CD4-positive, alpha-beta T cell (primary cell): Measurements from ENCODE around the gene ZNF200. TPM values are rescaled to one million over a fixed set of nuclear protein-coding genes. Genes with fewer than 3 reads are reported as not detected.
"Not testable (repeated sequence)": the region's sequence is repeated elsewhere in the genome, so short reads cannot be mapped to it uniquely, and the experiment has no call there.

Experiments used
- ATAC-seq: fragments of 200-7000 bp; cut with Tn5 transposase; one replicate; pipeline ENCODE4 v1.10.0; 2022; ENCODE audit warnings: mild to moderate bottlenecking; ENCODE audit not compliant: poor library complexity
- CTCF ChIA-PET: fragments of 350-600 bp; sonication (Branson Sonifier 250); formaldehyde crosslinking; loops from one replicate; lab custom pipeline; 2021; ENCODE audit warnings: antibody characterized with exemption, inconsistent platforms; lab: Charles Lee
- POLR2A ChIA-PET: fragments of 350-600 bp; sonication (Branson Sonifier 250); formaldehyde crosslinking; loops from one replicate; lab custom pipeline; 2021; ENCODE audit warnings: antibody characterized with exemption, inconsistent platforms; lab: Charles Lee
- DNase-seq, 14 experiments: peaks; one replicate each; pipeline ENCODE4 v3.0.0-alpha.2; 2013 to 2020; ENCODE audit warnings: mixed read lengths in 2 of 14
- H3K27ac ChIP-seq, 2 donors: one replicate each; pipeline versions ENCODE4 v1.5.1 to v1.7.0; 2013; ENCODE audit warnings: low read length in 2 of 2, low read depth in 1 of 2, mild to moderate bottlenecking in 1 of 2
- H3K27me3 ChIP-seq, 2 experiments: 1 replicate in 1 of 2; 2 replicates in 1 of 2; pipeline versions ENCODE4 v1.6.1 to v1.7.0; 2013; ENCODE audit warnings: low read length in 2 of 2, control low read depth in 1 of 2, mild to moderate bottlenecking in 1 of 2, moderate library complexity in 1 of 2; ENCODE audit not compliant: insufficient read depth in 2 of 2, control insufficient read depth in 1 of 2
- H3K36me3 ChIP-seq: one replicate; pipeline ENCODE4 v1.6.1; 2013; ENCODE audit warnings: low read length, control low read depth; ENCODE audit not compliant: insufficient read depth
- H3K4me1 ChIP-seq: one replicate; pipeline ENCODE4 v1.6.1; 2013; ENCODE audit warnings: low read length, control low read depth; ENCODE audit not compliant: insufficient read depth
- H3K4me3 ChIP-seq: one replicate; pipeline ENCODE4 v1.5.1; 2013; ENCODE audit warnings: mild to moderate bottlenecking, low read length, moderate library complexity
- H3K9me3 ChIP-seq, 2 experiments: 1 replicate in 1 of 2; 2 replicates in 1 of 2; pipeline versions ENCODE4 v1.6.1 to v1.7.0; 2013; ENCODE audit warnings: low read length in 2 of 2, mild to moderate bottlenecking in 2 of 2, control low read depth in 1 of 2, moderate library complexity in 1 of 2; ENCODE audit not compliant: control insufficient read depth in 1 of 2, insufficient read depth in 1 of 2
- H3K27ac Mint-ChIP-seq: one replicate; pipeline ENCODE4 v1.8.0; 2020; ENCODE audit warnings: mixed read lengths
- H3K27me3 Mint-ChIP-seq: one replicate; pipeline ENCODE4 v1.8.0; 2021; ENCODE audit warnings: mixed read lengths
- H3K36me3 Mint-ChIP-seq: one replicate; pipeline ENCODE4 v1.8.0; 2021; ENCODE audit warnings: low read depth, mixed read lengths
- H3K4me1 Mint-ChIP-seq: one replicate; pipeline ENCODE4 v1.8.0; 2021; ENCODE audit warnings: low read depth, mixed read lengths
- H3K4me3 Mint-ChIP-seq: one replicate; pipeline ENCODE4 v1.8.0; 2020; ENCODE audit warnings: mild to moderate bottlenecking, mixed read lengths
- H3K9me3 Mint-ChIP-seq: one replicate; pipeline ENCODE4 v1.8.0; 2020; ENCODE audit warnings: mixed read lengths
- intact Hi-C, 2 experiments: fragments of 100-400 bp; cut with DNase I in 1 of 2; cut with micrococcal nuclease in 1 of 2; formaldehyde crosslinking; loops; one replicate each; pipeline versions ENCODE4 v1.15.1 to v1.9.0; 2023 to 2025; cut with DNase I, micrococcal nuclease
- total RNA-seq, 174 experiments: library from RNA in 2 of 174; stranded (reverse) in 2 of 174; gene quantifications; one replicate each; pipeline ENCODE4 v1.2.3 and lab custom pipeline; 2021 to 2026
- TF ChIP-seq, protein P1 (sequence below): fragments of 200-600 bp; IDR thresholded peaks from one replicate; pipeline ENCODE4 v1.8.0; 2022; ENCODE audit warnings: antibody characterized with exemption, mild to moderate bottlenecking

The ZNF200 gene
- total RNA-seq, 2 experiments from 2014 or later: 7.0 to 7.2 TPM

DNA sequence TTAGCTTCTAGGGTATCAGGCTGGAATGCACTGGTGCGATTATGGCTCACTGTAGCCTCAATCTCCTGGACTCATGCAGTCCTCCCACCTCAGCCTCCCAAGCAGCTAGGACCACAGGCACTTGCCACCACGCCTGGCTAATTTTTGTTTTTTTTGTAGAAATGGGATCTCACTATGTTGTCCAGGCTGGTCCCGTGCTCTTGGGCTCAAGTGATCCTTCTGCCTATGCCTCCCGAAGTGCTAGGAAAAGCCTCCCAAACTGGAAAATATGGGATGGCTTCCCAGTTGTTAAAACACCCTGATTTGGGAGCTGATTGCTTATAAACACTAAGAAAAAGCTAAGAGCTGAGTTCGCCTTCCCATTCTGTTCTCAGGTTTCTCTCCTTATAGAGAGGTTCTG lies 41.7 kb upstream of the ZNF200 start:
- intact Hi-C loops: no loop called here
- Histone ChIP-seq H3K36me3 (no peaks in the 10 kb centered on the region), H3K27me3 (no peaks in the 10 kb centered on the region), H3K27ac (no peak overlapping the region), H3K4me3 (no peak overlapping the region), H3K4me1 (peaks cover 2% of the 10 kb centered on the region), H3K9me3 (peaks cover 0 to 10% of the 10 kb centered on the region in 2 experiments)
- H3K27ac Mint-ChIP-seq: no peak overlapping the region
- H3K4me3 Mint-ChIP-seq: no peak overlapping the region
- peaks cover 7% of the 10 kb centered on the region for H3K9me3 Mint-ChIP-seq
- ChIA-PET POLR2A (interaction anchor here (0.6 to 1.3 kb wide), 3 partner anchors 10 to 12 kb away, joined by 3 to 6 read pairs (median 5); no protein-coding TSS in a partner anchor), CTCF (interaction anchor here (0.7 to 1.2 kb wide), 2 partner anchors 9 to 98 kb away, joined by 4 to 5 read pairs; no protein-coding TSS in a partner anchor)
- no peaks in the 10 kb centered on the region for H3K27me3 Mint-ChIP-seq
- DNase-seq: no peak
- H3K4me1 Mint-ChIP-seq: no peaks in the 10 kb centered on the region
- TF ChIP-seq, protein P1, sequence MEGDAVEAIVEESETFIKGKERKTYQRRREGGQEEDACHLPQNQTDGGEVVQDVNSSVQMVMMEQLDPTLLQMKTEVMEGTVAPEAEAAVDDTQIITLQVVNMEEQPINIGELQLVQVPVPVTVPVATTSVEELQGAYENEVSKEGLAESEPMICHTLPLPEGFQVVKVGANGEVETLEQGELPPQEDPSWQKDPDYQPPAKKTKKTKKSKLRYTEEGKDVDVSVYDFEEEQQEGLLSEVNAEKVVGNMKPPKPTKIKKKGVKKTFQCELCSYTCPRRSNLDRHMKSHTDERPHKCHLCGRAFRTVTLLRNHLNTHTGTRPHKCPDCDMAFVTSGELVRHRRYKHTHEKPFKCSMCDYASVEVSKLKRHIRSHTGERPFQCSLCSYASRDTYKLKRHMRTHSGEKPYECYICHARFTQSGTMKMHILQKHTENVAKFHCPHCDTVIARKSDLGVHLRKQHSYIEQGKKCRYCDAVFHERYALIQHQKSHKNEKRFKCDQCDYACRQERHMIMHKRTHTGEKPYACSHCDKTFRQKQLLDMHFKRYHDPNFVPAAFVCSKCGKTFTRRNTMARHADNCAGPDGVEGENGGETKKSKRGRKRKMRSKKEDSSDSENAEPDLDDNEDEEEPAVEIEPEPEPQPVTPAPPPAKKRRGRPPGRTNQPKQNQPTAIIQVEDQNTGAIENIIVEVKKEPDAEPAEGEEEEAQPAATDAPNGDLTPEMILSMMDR: no peak
- H3K36me3 Mint-ChIP-seq: no peaks in the 10 kb centered on the region
- no peak for ATAC-seq

DNA sequence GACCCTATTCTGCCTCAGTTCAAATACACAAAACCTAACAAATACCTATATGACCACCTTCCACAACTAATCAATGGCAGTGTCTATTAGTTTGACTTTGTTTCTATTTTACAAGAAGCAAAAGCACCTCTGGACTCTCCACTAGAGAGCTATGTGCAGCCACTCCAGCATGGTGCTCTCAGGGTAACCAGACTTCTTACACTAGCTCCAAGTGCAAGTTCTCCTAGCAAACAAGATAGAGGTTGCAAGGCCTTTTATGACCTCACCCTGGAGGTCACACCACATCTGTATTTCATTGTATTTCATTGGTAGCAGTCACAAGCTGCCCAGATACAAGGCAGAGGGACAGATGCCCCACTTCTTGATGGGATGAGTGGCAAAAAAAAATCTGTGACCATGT lies 40.0 kb upstream of the ZNF200 start:
- no peaks in the 10 kb centered on the region for H3K4me1 ChIP-seq
- Mint-ChIP-seq H3K9me3 (peaks cover 7% of the 10 kb centered on the region), H3K4me3 (no peak overlapping the region), H3K36me3 (no peaks in the 10 kb centered on the region), H3K27me3 (no peaks in the 10 kb centered on the region), H3K4me1 (no peaks in the 10 kb centered on the region), H3K27ac (no peak overlapping the region)
- no peaks in the 10 kb centered on the region for H3K36me3 ChIP-seq
- peaks cover 0 to 10% of the 10 kb centered on the region in 2 experiments for H3K9me3 ChIP-seq
- no peaks in the 10 kb centered on the region for H3K27me3 ChIP-seq
- TF ChIP-seq, protein P1: no peak
- intact Hi-C loops: no loop called here
- H3K4me3 ChIP-seq: no peak overlapping the region
- no peak overlapping the region for H3K27ac ChIP-seq
- ATAC-seq: no peak
- DNase-seq: no peak
- POLR2A ChIA-PET: interaction anchor here (0.8 kb wide), 1 partner anchor 91 kb away, joined by 3 read pairs; no protein-coding TSS in a partner anchor
- CTCF ChIA-PET: no interaction called here

DNA sequence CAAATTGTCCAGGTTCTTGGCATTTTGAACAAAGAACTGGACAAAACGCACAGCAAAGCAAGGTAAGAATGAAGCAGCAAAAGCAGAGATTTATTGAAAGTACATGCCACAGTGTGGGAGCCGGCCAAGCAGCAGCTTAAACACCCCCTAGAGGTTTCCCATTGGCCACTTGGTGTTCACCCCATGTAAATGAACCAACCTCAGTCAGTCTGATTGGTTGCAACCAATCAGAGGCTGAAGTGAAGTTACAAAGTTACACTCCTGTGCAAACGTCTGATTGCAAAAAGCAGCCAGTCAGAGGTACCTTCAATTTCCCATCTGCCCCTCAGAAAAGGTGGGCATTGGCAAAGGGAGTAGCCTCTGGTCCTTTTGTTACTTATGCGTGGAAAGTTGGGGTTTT lies 39.5 kb upstream of the ZNF200 start:
- DNase-seq: no peak
- no peaks in the 10 kb centered on the region for H3K27me3 ChIP-seq
- no peak for ATAC-seq
- H3K27ac Mint-ChIP-seq: no peak overlapping the region
- H3K36me3 ChIP-seq: no peaks in the 10 kb centered on the region
- intact Hi-C loops: no loop called here
- H3K27ac ChIP-seq: no peak overlapping the region
- CTCF ChIA-PET: no interaction called here
- H3K4me1 Mint-ChIP-seq: no peaks in the 10 kb centered on the region
- H3K4me1 ChIP-seq: no peaks in the 10 kb centered on the region
- peaks cover 2% of the 10 kb centered on the region for H3K36me3 Mint-ChIP-seq
- peaks cover 7% of the 10 kb centered on the region for H3K9me3 Mint-ChIP-seq
- H3K27me3 Mint-ChIP-seq: no peaks in the 10 kb centered on the region
- POLR2A ChIA-PET: interaction anchor here (0.8 to 3.0 kb wide), 3 partner anchors 8 to 90 kb away, joined by 3 to 15 read pairs (median 4); no protein-coding TSS in a partner anchor
- H3K4me3 Mint-ChIP-seq: no peak overlapping the region
- TF ChIP-seq, protein P1: no peak
- H3K9me3 ChIP-seq: peaks cover 0 to 10% of the 10 kb centered on the region in 2 experiments
- no peak overlapping the region for H3K4me3 ChIP-seq

DNA sequence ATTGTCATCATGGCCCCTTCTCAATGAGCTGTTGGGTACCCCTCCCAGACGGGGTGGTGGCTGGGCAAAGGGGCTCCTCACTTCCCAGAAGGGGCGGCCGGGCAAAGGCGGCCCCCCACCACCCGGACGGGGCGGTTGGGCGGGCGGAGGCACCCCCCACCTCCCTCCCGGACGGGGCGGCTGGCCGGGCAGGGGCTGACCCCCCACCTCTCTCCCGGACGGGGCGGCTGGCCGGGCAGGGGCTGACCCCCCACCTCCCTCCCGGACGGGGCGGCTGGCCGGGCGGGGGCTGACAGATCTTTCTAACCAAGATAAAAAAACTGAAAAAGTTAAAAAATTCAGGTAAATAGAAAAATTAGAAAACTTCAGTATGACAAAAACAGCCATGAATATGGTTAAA lies 36.3 kb upstream of the ZNF200 start:
- H3K4me1 Mint-ChIP-seq, DNase-seq, H3K27ac ChIP-seq, CTCF ChIA-PET, H3K27me3 ChIP-seq, H3K4me3 Mint-ChIP-seq, H3K9me3 Mint-ChIP-seq, intact Hi-C loops, H3K27ac Mint-ChIP-seq, H3K4me3 ChIP-seq, ATAC-seq, H3K27me3 Mint-ChIP-seq, POLR2A ChIA-PET, H3K4me1 ChIP-seq: not testable (repeated sequence)
- H3K36me3 ChIP-seq: peaks cover 13% of the 10 kb centered on the region
- H3K36me3 Mint-ChIP-seq: peaks cover 30% of the 10 kb centered on the region
- peaks cover 0 to 10% of the 10 kb centered on the region in 2 experiments for H3K9me3 ChIP-seq

DNA sequence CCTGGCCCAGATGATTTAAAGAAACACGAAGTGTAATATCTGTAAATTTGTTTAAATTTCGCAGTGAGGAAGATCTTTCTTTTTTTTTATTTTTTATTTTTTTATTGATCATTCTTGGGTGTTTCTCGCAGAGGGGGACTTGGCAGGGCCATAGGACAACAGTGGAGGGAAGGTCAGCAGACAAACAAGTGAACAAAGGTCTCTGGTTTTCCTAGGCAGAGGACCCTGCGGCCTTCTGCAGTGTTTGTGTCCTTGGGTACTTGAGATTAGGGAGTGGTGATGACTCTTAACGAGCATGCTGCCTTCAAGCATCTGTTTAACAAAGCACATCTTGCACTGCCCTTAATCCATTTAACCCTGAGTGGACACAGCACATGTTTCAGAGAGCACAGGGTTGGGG lies 35.8 kb upstream of the ZNF200 start:
- H3K9me3 Mint-ChIP-seq, H3K27me3 Mint-ChIP-seq, ATAC-seq, H3K27ac Mint-ChIP-seq, H3K27me3 ChIP-seq, DNase-seq, H3K4me1 ChIP-seq, H3K27ac ChIP-seq, POLR2A ChIA-PET, H3K4me1 Mint-ChIP-seq, intact Hi-C loops, H3K4me3 ChIP-seq, H3K4me3 Mint-ChIP-seq, CTCF ChIA-PET: not testable (repeated sequence)
- peaks cover 33% of the 10 kb centered on the region for H3K36me3 Mint-ChIP-seq
- peaks cover 0 to 10% of the 10 kb centered on the region in 2 experiments for H3K9me3 ChIP-seq
- H3K36me3 ChIP-seq: peaks cover 15% of the 10 kb centered on the region
